Right ventricle myocardium inferior (tissue), 1 donor: ENCODE data around the gene OR10J5. TPM values are rescaled to one million over a fixed set of nuclear protein-coding genes. Genes with fewer than 3 reads are reported as not detected.
"Not testable (repeated sequence)": the region's sequence is repeated elsewhere in the genome, so short reads cannot be mapped to it uniquely, and the experiment has no call there.

ENCODE experiments used
- ATAC-seq: fragments of 200-7000 bp; cut with Tn5 transposase; one replicate; pipeline ENCODE4 v1.9.1; 2020; ENCODE audit warnings: mild to moderate bottlenecking, moderate library complexity
- DNase-seq: peaks from one replicate; pipeline ENCODE4 v3.0.0; 2021; ENCODE audit errors: missing footprints
- intact Hi-C: fragments of 100-400 bp; cut with DNase I; formaldehyde crosslinking; loops from one replicate; pipeline ENCODE4 v1.11.0; 2022
- long read RNA-seq: library from polyadenylated mRNA; unstranded; transcript quantifications from one replicate; pipeline ENCODE4 v2.0.0, GENCODE V29; 2021
- total RNA-seq: library from RNA; stranded (reverse); fragmentation: NEBNext Ultra II Directional; extraction: Animal tissue kit (Norgen Biotek cat#: 25700); gene quantifications from one replicate; pipeline ENCODE4 v1.2.1, GENCODE V29; 2021
- donor health status: DM: no; HTN: yes; CAD: no; lungs with severe emphysema.

Gene OR10J5, protein sequence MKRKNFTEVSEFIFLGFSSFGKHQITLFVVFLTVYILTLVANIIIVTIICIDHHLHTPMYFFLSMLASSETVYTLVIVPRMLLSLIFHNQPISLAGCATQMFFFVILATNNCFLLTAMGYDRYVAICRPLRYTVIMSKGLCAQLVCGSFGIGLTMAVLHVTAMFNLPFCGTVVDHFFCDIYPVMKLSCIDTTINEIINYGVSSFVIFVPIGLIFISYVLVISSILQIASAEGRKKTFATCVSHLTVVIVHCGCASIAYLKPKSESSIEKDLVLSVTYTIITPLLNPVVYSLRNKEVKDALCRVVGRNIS
- total RNA-seq = not detected
- long read RNA-seq = 0 reads

DNA sequence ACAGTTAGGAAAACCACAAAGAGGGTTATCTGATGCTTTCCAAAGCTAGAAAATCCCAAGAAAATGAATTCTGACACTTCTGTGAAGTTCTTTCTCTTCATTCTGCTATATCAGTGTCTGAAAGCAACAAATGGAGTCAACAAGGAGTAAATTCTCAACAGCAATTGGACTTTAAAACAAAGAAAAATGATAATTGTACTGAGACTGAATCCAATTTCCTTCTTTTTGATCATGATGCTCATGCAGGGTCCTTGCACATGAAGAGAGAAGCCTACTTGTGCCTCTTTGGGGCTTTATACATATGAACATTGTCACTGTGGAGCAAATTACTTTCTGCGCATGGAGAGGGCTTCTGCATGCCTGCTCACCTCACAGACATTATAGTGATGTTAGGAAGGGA lies at the start of gene OR10J5:
Gene OR10J5, minus strand, starts transcription at position 101 of the 400 bp plus-strand sequence. Its CDS starts 0 bp downstream, at position 101.
- intact Hi-C loops = no loop called here
- no peak for ATAC-seq
- no peak for DNase-seq

DNA sequence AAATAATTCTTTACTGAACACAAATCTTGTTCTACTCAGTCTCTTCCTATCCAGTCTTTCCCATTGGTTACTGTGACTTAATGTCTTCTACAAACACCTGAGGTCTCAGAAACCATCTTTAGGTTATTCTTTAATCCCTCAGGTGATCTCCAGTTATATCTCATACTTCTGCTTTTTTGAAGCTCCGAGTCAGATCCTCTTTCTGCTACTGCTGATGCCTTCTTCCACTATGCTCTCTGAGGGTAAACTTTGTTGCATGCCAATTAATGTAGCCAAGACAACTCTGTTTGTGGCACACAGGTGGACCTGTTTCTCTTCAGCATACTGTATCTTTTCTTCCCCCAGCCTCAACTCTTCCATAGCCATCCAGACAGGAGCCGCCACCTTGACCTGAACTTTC lies 48.7 kb upstream of the OR10J5 start:
- intact Hi-C loops = no loop called here
- ATAC-seq = no peak
- DNase-seq = no peak

DNA sequence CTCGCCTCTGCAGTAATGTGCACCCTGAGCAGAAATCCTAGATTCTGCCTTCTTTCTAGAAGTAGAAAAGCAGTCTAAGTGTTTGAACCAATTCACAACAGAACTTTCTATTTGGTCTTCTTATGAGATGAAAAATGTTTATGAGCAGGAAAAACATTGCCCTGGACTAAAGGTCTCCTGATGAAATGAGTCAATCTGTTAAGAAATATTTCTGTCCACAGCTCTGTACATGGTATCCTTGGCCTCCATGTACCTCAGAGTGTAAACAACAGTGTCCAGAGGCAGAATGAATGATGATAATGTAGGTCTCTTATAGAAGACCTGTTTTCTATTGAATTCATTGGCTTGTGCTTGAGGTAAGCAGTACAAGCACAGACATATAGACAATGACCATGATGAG lies 45.6 kb upstream of the OR10J5 start:
- ATAC-seq (no peak), DNase-seq (no peak)
- intact Hi-C loops = no loop called here

DNA sequence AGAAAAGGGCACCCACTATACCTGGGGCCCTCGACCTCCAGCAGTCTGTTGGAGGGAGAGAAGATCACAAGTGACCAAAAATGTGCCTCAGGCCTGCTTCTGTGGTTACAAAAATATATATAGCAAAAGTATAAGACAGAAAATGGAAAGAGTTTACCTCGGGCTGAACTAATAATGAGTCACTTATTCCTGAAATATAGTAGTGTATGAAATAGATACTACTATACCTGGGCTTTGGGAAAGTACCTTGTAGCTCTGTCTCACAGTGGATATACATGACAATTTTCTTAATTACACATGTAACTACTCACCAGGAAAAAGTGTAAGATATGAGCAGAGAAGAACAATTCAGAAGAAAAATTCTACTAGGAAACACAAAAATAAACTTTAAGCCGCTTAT lies 44.5 kb upstream of the OR10J5 start:
- ATAC-seq = no peak
- DNase-seq = no peak
- intact Hi-C loops = no loop called here

DNA sequence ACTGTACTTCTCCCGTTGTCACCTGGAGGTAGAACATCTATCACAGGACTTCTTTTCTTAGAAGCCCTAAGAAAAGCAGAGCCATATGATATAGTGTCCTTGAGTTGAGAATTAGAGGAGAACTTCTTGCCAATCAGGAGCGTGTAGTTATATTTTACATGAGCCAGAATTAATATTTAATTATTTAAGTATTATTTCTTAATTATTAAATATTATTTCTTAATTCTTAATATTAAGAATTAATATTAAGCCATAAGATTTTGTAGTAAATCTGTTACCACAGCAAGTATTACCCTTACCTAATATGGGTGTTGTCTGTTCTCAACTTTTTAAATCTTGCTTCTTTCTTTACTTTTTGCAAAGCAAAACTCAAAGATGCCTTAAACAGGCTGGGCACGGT lies 41.6 kb upstream of the OR10J5 start:
- intact Hi-C loops = no loop called here
- DNase-seq = no peak
- ATAC-seq = no peak

DNA sequence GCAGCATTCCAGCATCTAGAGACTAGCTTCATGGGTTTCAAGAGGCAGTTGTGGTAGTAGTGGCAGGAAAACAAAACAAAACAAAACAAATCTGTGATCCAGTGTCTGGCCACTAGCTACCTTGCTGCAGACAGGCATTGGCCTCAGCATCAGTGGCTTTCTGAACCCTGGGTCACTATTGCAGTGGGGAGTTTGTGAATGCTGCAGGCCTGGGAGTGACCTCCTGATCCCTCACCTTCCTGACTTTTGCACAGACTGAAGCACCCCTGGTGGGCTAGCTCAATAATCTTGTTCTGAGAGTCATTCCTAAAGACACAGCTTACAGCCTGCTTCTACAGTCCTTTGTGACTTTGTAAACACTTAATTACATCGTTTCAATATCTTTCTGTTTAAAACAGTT lies 26.9 kb upstream of the OR10J5 start:
- no peak for DNase-seq
- intact Hi-C loops = no loop called here
- no peak for ATAC-seq

DNA sequence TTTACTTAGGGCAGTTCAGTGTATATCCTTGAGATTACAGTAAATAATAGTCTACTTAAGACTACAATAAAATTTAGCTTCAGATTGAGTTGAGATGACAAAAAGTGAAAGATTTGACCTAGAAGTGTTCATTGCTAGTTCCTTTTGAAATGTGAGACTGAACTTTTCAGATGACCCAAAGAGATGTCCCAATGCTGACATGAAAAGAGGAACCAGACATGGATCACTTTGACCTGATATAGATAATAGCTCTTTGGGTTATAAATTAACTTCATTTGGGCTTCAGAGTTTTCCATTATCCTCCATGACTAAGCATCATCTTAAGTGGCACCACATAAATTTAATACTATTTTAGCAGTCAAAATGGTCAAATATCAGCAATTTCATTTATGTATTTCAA lies 25.7 kb upstream of the OR10J5 start:
- no peak for ATAC-seq
- intact Hi-C loops = no loop called here
- no peak for DNase-seq

DNA sequence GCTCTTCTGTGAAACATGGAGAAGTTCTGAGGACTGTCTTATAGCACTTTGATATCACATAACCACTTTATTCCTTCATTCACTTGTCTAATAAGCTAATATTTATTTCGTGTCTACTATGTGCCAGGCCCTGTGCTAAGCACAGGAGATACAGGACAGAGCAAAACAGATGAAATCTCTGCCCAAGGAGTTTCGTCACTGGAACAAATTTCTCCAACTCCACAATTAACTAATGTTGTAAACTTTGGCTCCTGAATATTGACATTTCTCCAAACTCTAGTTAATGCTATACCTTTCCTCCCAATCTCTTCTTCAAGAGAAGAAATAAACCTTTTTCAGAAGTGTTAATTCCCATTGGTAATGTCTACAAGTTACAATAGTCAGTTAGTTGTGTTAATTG lies 24.8 kb upstream of the OR10J5 start:
- intact Hi-C loops = no loop called here
- no peak for DNase-seq
- ATAC-seq = no peak

DNA sequence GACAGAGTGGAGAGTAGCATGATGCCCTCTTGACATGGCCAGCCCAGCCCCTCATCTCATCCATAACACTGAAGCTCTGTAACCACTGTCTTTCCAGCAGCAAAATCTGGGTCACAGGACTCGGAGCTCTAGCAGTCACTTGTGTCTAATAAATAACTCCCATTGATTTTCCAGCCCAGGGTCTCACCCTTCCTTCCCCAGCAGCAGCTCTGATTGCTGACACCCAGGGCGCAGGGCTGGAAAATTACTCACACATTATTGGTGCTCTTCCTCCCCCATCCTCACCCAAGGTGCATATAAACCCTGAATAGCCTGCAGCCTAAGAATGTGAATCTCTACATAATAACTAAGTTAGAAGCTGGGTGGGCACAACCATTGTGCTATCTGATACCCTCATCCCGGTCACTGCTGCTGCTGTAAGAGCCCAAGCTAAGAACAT lies 21.1 kb upstream of the OR10J5 start:
- ATAC-seq = no peak
- intact Hi-C loops = no loop called here

DNA sequence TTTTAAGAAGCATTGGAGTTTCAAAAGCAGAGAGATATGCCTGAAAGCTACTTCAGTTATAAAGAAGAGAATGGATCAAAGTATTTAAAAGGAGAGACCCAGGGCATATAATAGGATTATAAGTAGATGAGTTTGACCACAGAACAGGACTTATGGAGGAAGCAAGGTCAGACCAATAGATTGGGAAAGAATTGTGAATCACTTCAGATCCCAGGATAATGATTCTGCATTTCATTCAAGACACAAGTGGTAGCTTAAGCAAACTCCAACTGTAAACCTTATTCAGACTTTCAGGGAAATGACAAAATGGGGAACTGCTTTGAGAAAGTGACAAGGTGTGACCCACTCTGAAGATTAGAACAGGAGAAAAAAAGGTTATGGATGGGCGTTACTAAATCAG lies 18.9 kb upstream of the OR10J5 start:
- intact Hi-C loops = no loop called here
- no peak for ATAC-seq
- no peak for DNase-seq

More for the DNA sequence above, 21.1 kb upstream of the OR10J5 start:
- DNase-seq = no peak

DNA sequence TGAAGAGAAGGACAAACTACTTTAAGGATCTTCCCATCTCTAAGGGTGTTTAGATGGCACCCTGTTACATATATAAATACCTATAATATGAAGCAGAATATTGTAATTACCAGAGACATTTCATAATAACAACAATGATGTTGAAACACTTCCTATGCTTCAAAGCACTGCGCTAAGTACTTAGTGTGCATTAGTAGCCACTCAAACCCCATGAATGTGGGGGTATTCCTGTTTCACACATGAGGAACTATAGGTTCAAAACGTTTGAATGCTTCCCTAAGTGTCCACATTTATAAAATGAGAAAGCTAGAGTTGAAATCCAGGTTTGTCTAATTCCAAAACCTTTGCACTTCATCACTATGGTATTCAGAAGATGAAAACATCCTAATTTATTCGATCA lies 18.5 kb upstream of the OR10J5 start:
- intact Hi-C loops = no loop called here
- ATAC-seq (no peak), DNase-seq (no peak)

DNA sequence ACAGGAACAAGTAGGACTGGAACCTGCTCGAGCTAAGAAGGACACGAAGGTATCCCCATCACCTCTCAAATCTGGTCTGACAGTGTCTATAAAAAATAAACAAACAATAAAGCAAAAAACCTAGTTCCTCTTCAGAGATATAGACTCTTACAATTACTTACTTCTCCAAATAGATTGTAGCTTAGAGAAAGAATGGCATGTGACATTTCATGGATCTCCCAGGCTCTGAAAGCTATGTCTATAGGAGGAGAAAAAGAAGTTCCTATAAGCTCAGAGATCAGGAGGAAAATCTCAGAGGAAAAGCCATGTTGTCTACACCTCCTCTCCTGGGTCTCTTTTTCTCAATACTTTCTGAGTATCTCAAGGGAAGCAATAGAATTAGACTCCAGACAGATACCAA lies 12.3 kb upstream of the OR10J5 start:
- no peak for ATAC-seq
- no peak for DNase-seq
- intact Hi-C loops = no loop called here

DNA sequence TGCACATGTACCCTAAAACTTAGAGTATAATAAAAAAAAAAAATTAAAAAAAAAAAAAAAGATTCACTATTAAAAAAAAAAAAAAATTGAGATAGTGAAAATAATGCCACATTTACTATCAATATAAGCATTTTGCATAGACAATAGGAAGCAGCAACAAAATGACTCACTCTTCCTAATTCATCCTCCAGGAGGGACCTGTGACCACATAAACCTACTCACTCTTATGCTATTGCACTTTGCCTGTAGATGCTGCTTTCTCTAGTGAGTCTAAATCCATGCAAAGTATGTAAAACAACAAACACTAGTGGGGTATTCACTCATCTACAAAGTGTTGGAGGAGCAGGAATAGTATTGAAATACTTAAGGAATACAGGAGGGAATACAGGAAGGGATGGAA lies 2.9 kb downstream of the OR10J5 start:
- DNase-seq (no peak), ATAC-seq (no peak)
- intact Hi-C loops = no loop called here

DNA sequence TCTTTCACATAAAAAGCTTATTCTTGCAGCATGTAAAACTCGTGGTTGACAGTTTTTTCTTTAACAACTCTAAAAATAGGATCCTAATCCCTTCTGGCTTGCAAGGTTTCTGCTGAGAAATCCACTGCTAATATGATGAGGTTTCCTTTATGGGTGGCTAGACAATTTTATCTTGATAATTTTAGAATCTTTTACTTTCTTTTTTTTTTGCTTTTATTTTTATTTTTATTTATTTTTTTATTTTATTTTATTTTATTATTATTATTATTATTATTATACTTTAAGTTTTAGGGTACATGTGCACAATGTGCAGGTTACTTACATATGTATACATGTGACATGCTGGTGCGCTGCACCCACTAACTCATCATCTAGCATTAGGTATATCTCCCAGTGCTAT lies 11.0 kb downstream of the OR10J5 start:
- ATAC-seq, intact Hi-C loops, DNase-seq: not testable (repeated sequence)

DNA sequence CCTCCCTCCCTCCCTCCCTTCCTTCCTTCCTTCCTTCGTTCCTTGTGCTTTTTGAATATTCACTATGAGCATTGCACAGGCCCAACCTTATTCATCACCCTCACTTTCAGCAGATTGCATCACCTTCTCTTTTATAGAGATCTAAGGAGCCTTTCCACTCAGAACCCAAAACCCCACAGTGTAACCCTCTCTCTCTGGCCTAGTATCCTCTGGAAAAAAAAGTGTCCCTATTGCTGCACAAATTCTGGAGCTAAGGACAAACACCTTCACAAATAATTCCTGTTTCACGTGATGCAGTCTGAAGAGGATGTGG lies 25.6 kb downstream of the OR10J5 start:
- no peak for ATAC-seq

DNA sequence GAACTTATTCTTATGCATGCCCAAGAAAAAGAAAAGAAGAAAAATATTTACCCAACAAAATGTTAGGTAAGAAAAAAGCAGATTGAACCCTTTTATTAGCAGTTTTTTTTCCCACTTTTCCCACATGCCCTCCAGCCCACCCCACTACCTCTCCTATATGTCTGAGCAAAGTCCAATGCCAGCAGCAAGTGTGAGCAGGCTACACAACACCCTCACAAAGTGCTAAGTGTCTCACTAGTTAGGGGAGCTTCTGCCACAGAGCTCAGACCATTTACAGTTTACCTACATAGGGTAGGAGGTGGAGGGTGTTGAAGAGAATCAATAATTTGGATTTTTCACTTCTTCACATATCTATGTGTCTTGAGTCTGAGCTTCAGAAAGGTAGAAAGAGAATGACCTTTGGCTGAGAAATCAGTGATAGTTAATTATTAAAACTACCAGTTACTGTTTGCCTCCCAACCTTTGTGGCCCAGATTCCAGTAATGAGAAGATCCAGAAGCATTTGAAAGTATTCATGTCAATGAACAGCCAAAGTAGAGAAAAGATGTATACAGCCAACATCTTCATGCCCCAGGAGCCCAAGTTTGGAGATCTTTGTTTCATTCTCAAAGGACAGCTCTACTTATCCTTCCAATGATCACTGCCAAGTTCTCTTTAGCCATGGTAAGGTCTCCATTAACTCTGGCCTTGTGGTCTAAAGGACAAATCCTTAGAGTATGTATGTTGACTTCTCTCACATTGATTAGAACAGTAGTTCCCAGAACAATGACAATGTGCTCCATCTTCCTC lies 26.2 kb downstream of the OR10J5 start:
- DNase-seq (no peak), ATAC-seq (no peak)
- intact Hi-C loops = no loop called here

More for the DNA sequence above, 25.6 kb downstream of the OR10J5 start:
- intact Hi-C loops = no loop called here
- no peak for DNase-seq

DNA sequence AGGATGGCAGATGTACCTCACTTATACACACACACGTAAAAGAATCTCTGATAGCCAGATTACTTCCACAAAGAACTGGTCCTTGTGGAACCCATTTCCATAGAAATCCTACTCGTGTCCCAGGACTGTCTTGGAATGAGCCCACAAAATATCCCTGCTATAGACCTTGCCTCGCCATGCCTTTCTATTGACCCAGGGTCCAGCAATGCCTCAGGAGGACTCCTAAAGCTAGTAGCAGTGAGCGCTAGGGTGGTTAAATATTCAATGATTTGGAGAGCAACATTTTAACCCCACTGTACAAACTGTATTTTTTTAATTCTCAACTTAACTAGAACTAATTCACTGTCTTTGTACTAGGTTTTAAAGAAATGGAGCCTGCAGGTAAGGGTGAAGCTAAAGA lies 26.9 kb downstream of the OR10J5 start:
- intact Hi-C loops = no loop called here
- no peak for DNase-seq
- no peak for ATAC-seq

DNA sequence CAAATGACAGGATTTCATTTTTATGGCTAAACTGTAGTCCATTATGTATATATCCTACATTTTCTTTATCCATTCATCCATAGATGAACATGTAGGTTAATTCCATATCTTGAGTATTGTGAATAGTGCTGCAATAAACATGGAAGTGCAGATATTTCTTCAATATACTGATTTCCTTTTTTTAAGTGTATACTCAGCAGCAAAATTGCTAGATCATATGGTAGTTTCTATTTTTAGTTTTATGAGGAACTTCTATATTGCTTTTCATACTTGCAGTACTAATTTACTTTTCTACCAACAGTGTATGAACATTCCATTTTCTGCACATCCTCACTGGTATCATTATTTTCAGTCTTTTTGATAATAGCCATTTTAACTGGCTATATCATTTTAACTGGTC lies 30.1 kb downstream of the OR10J5 start:
- intact Hi-C loops = no loop called here
- no peak for ATAC-seq
- DNase-seq = no peak

DNA sequence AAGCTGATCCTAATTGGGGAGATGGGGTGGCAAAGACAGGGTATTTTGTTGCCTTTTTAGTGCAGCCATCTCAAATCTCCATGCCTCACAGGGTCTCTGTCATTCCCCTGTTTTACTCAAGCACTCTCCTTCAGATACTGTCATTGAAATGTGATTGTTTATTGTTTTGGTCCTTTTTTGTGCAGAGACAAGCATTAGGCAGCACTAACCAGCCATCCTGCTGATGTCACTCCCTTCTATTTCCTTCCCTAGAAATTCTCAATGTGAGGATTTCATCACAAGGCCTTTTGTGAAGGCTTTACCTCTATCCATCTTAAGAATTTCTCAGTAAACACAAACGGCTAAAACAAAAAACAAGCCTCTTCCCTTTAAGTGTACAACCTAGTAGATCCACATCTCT lies 34.7 kb downstream of the OR10J5 start:
- ATAC-seq = no peak
- intact Hi-C loops = no loop called here
- no peak for DNase-seq

DNA sequence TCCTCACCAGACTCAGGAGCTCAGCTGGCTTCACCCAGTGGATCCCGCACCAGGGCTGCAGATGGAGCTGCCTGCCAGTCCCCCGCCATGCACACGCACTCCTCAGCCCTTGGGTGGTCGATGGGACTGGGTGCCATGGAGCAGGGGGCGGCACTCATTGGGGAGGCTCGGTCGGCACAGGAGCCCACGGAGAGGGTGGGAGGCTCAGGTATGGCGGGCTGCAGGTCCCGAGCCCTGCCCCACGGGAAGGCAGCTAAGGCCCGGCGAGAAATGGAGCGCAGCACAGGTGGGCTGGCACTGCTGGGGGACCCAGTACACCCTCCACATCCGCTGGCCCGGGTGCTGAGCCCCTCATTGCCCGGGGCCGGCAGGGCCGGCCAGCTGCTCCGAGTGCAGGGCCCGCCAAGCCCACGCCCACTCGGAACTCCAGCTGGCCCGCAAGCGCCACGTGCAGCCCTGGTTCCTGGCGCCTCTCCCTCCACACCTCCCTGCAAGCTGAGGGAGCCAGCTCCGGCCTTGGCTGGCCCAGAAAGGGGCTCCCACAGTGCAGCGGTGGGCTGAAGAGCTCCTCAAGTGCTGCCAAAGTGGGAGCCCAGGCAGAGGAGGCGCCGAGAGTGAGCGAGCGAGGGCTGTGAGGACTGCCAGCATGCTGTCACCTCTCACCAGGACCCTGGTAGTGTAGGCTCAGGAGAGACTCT lies 41.1 kb downstream of the OR10J5 start:
- ATAC-seq, DNase-seq, intact Hi-C loops: not testable (repeated sequence)
